Neural progenitor cell (in vitro differentiated cells): Measurements from ENCODE around the gene CYP1A1. TPM values are rescaled to one million over a fixed set of nuclear protein-coding genes. Genes with fewer than 3 reads are reported as not detected.

ENCODE experiments used
- DNase-seq: peaks from one replicate; pipeline ENCODE4 v3.0.0-alpha.2; 2016; ENCODE audit warnings: low spot score
- H2AFZ ChIP-seq: fragments of 200-600 bp; sonication (generic); replicated peaks from 2 replicates; pipeline ENCODE4 v1.6.1; 2016; ENCODE audit warnings: antibody characterized with exemption
- H3F3A ChIP-seq: fragments of 200-600 bp; sonication (generic); 2 replicates; pipeline ENCODE4 v1.6.1; 2016; ENCODE audit warnings: antibody characterized with exemption, low read depth
- H3K27ac ChIP-seq: fragments of 200-600 bp; sonication (generic); 2 replicates; pipeline ENCODE4 v1.5.1; 2016; ENCODE audit warnings: mild to moderate bottlenecking
- H3K27me3 ChIP-seq: fragments of 200-600 bp; sonication (generic); 2 replicates; pipeline ENCODE4 v1.6.1; 2016; ENCODE audit warnings: mild to moderate bottlenecking, moderate library complexity
- H3K36me3 ChIP-seq: fragments of 200-600 bp; sonication (generic); 2 replicates; pipeline ENCODE4 v1.5.1; 2016
- H3K4me1 ChIP-seq: fragments of 200-600 bp; sonication (generic); 2 replicates; pipeline ENCODE4 v1.6.1; 2016; ENCODE audit warnings: mixed run types
- H3K4me2 ChIP-seq: fragments of 200-600 bp; sonication (generic); 2 replicates; pipeline ENCODE4 v1.6.1; 2016
- H3K4me3 ChIP-seq: fragments of 200-600 bp; sonication (generic); 2 replicates; pipeline ENCODE4 v1.5.1; 2016
- H3K79me2 ChIP-seq: fragments of 200-600 bp; sonication (generic); 2 replicates; pipeline ENCODE4 v1.6.1; 2016; ENCODE audit warnings: low read depth
- H3K9ac ChIP-seq: fragments of 200-600 bp; sonication (generic); 2 replicates; pipeline ENCODE4 v1.6.1; 2016
- H3K9me3 ChIP-seq: fragments of 200-600 bp; sonication (generic); 2 replicates; pipeline ENCODE4 v1.5.1; 2016; ENCODE audit warnings: low read depth
- H4K20me1 ChIP-seq: fragments of 200-600 bp; sonication (generic); 2 replicates; pipeline ENCODE4 v1.6.1; 2016; ENCODE audit warnings: low read depth
- H3K27ac Mint-ChIP-seq: 3 replicates; pipeline ENCODE4 v1.8.0; 2021; ENCODE audit warnings: mixed read lengths
- H3K27me3 Mint-ChIP-seq: 2 replicates; pipeline ENCODE4 v1.8.0; 2022; ENCODE audit warnings: low read depth, mild to moderate bottlenecking, inconsistent platforms, moderate library complexity, mixed read lengths; ENCODE audit not compliant: insufficient read depth
- H3K36me3 Mint-ChIP-seq: 3 replicates; pipeline ENCODE4 v1.8.0; 2021; ENCODE audit warnings: mixed read lengths
- H3K4me1 Mint-ChIP-seq: 3 replicates; pipeline ENCODE4 v1.8.0; 2021; ENCODE audit warnings: mixed read lengths
- H3K4me3 Mint-ChIP-seq: 3 replicates; pipeline ENCODE4 v1.8.0; 2021; ENCODE audit warnings: mild to moderate bottlenecking, moderate library complexity, mixed read lengths
- H3K9me3 Mint-ChIP-seq: 3 replicates; pipeline ENCODE4 v1.8.0; 2020; ENCODE audit warnings: mixed read lengths
- EZH2 ChIP-seq: fragments of 200-600 bp; sonication (generic); IDR thresholded peaks from 2 replicates; pipeline ENCODE4 v1.6.1; 2017; ENCODE audit warnings: antibody characterized with exemption, mild to moderate bottlenecking, moderate library complexity
- EZH2phosphoT487 ChIP-seq: fragments of 200-600 bp; sonication (generic); IDR thresholded peaks from 2 replicates; pipeline ENCODE4 v1.6.1; 2017; ENCODE audit warnings: antibody characterized with exemption
- total RNA-seq: library from RNA; depleted of rRNA; stranded (reverse); fragments of >200 nt; gene quantifications from 2 replicates; pipeline ENCODE4 v1.2.3, GENCODE V29; 2015; ENCODE audit warnings: low replicate concordance
- TF ChIP-seq, protein P1 (sequence below): fragments of 200-600 bp; sonication (generic); IDR thresholded peaks from 2 replicates; pipeline ENCODE4 v1.5.1; 2017; ENCODE audit warnings: antibody characterized with exemption, mild to moderate bottlenecking

The CYP1A1 gene
- total RNA-seq, 1 donor from 2014 or later, result not detected

DNA sequence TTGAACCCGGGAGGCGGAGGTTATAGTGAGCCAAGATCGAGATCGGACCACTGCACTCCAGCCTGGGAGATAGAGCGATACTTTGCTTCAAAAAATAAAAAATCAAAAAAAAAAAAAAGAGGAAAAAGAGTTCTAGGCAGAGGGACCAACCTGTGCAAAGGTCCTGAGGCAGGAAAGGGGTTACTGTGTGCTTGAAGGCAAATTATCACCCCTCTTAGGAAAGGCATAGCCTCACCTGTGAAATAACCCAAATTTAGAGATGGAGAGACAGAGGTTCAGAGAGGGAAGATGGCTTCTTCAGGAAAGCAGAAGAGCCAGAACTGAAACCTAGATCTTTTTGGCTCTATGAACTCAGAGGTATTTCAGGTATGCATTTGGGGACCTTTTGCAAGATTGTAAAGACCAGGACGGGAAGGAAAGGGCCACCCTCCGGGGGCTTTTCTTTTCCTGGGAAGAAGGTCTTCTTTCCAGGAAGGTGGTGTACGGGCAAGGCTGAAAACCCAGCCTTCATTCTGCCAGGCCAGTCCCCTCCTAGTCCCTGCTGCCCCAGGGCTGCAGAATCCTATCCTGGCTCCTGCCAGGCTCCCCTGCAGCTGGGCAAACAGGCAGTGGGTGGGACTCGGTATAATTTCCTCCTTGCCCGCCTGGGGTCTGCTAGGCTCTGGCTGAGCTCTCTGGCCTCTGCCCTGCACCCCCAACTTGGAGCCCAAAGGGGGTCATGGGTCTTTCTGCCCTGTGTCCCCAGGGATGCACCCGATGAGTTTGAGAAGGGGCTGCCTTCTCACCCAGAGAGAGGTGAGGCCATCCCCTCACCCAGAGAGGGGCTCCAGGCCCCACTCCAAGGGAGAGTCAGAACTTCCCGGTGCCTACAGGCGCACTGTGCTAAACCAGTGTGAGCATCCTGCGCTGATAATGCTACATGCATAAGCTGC, 42.1 kb upstream of the CYP1A1 start:
- Mint-ChIP-seq H3K27ac (no peak overlapping the region), H3K27me3 (peaks cover 17% of the 10 kb centered on the region), H3K4me3 (no peak overlapping the region), H3K36me3 (no peaks in the 10 kb centered on the region), H3K9me3 (no peaks in the 10 kb centered on the region), H3K4me1 (peaks cover 23% of the 10 kb centered on the region)
- no peak overlapping the region for H3K9ac ChIP-seq
- no peak overlapping the region for H3K4me2 ChIP-seq
- peaks cover 9% of the 10 kb centered on the region for H3K4me1 ChIP-seq
- H3F3A ChIP-seq, result peaks cover 11% of the 10 kb centered on the region
- H3K9me3 ChIP-seq, result no peaks in the 10 kb centered on the region
- no peak overlapping the region for H3K4me3 ChIP-seq
- H3K27ac ChIP-seq, result no peak overlapping the region
- H3K36me3 ChIP-seq, result no peaks in the 10 kb centered on the region
- DNase-seq, result no peak
- H3K79me2 ChIP-seq, result no peaks in the 10 kb centered on the region
- no peaks in the 10 kb centered on the region for H4K20me1 ChIP-seq
- H2AFZ ChIP-seq, result no peak overlapping the region
- H3K27me3 ChIP-seq, result peaks cover 16% of the 10 kb centered on the region
- TF ChIP-seq, protein P1, sequence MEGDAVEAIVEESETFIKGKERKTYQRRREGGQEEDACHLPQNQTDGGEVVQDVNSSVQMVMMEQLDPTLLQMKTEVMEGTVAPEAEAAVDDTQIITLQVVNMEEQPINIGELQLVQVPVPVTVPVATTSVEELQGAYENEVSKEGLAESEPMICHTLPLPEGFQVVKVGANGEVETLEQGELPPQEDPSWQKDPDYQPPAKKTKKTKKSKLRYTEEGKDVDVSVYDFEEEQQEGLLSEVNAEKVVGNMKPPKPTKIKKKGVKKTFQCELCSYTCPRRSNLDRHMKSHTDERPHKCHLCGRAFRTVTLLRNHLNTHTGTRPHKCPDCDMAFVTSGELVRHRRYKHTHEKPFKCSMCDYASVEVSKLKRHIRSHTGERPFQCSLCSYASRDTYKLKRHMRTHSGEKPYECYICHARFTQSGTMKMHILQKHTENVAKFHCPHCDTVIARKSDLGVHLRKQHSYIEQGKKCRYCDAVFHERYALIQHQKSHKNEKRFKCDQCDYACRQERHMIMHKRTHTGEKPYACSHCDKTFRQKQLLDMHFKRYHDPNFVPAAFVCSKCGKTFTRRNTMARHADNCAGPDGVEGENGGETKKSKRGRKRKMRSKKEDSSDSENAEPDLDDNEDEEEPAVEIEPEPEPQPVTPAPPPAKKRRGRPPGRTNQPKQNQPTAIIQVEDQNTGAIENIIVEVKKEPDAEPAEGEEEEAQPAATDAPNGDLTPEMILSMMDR, result no peak
- TF ChIP-seq EZH2, result no peak
- no peak for TF ChIP-seq EZH2phosphoT487

DNA sequence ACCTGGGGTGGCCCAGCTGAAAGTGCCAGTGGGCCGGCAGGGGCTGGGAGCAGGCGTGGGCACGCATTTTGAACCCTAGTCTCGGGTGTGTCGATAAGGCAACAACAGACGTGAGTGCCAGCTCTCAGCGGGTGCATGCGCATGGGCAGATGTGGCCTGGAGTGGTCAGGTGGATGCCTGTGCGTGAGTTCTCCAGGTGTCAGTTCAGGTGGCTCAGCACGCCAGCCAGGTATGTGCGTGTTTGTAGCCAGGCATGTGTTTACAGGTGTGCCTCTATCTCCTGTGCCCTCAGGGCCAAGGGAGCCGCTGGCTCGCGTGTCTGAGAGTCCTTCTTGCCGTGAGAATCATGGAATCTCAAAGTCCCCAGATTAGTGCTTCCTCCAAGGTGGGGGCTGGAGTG, 38.1 kb upstream of the CYP1A1 start:
- no peak for TF ChIP-seq EZH2phosphoT487
- TF ChIP-seq, protein P1, result no peak
- TF ChIP-seq EZH2, result no peak
- Mint-ChIP-seq H3K36me3 (no peaks in the 10 kb centered on the region), H3K4me1 (peaks cover 18% of the 10 kb centered on the region), H3K4me3 (no peak overlapping the region), H3K27me3 (peaks cover 13% of the 10 kb centered on the region), H3K27ac (no peak overlapping the region), H3K9me3 (no peaks in the 10 kb centered on the region)
- H2AFZ ChIP-seq, result no peak overlapping the region
- H3K4me3 ChIP-seq, result no peak overlapping the region
- H3K9me3 ChIP-seq, result no peaks in the 10 kb centered on the region
- H3K27ac ChIP-seq, result no peak overlapping the region
- H3F3A ChIP-seq, result peaks cover 23% of the 10 kb centered on the region
- no peak overlapping the region for H3K4me2 ChIP-seq
- no peaks in the 10 kb centered on the region for H4K20me1 ChIP-seq
- H3K36me3 ChIP-seq, result no peaks in the 10 kb centered on the region
- DNase-seq, result no peak
- no peaks in the 10 kb centered on the region for H3K79me2 ChIP-seq
- H3K4me1 ChIP-seq, result no peaks in the 10 kb centered on the region
- no peak overlapping the region for H3K9ac ChIP-seq
- peaks cover 10% of the 10 kb centered on the region for H3K27me3 ChIP-seq

DNA sequence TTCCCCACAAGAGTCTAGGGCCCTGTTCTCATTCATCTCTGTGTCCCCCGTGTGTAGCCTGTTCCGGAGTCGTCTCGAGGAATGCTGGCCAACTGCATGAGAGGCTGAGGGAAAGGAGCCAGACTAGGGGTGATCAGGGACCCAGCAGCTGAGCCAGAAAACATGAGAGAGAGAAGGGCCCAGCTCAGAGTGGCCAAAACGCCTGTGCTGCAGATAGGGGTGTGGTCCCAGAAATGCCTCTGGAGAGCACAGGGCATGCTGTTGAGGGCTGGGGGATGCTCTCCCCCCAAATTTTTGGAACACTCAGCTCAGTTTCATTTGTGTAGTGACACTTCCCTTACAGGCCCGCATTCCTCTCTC, 37.4 kb upstream of the CYP1A1 start:
- H4K20me1 ChIP-seq, result no peaks in the 10 kb centered on the region
- H3K9me3 Mint-ChIP-seq, result no peaks in the 10 kb centered on the region
- no peak overlapping the region for H3K4me3 ChIP-seq
- peaks cover 13% of the 10 kb centered on the region for H3K27me3 Mint-ChIP-seq
- H3K27me3 ChIP-seq, result peaks cover 11% of the 10 kb centered on the region
- peaks cover 23% of the 10 kb centered on the region for H3F3A ChIP-seq
- TF ChIP-seq EZH2phosphoT487 (no peak), EZH2 (no peak)
- TF ChIP-seq, protein P1, result no peak
- H3K79me2 ChIP-seq, result no peaks in the 10 kb centered on the region
- no peak overlapping the region for H3K27ac Mint-ChIP-seq
- H3K4me2 ChIP-seq, result no peak overlapping the region
- no peaks in the 10 kb centered on the region for H3K36me3 Mint-ChIP-seq
- H3K27ac ChIP-seq, result no peak overlapping the region
- no peaks in the 10 kb centered on the region for H3K36me3 ChIP-seq
- no peaks in the 10 kb centered on the region for H3K4me1 ChIP-seq
- DNase-seq, result no peak
- no peaks in the 10 kb centered on the region for H3K9me3 ChIP-seq
- peak overlapping the region; percentile 28 for H2AFZ ChIP-seq
- H3K9ac ChIP-seq, result no peak overlapping the region
- H3K4me3 Mint-ChIP-seq, result no peak overlapping the region
- H3K4me1 Mint-ChIP-seq, result peaks cover 18% of the 10 kb centered on the region
